ENCODE measurements around the gene IFNL2.

Gene IFNL2

GRCh38 chr19:39316627-39317321, 48.6 kb downstream of the IFNL2 start:
- POLR2A ChIA-PET = no interaction called here
- no peak for TF ChIP-seq CTCF (IDR thresholded peaks at IDR 0.05; ENCODE audit: control extremely low read depth, extremely low read depth, low read depth, missing control alignments)
- CTCF ChIA-PET = interaction anchor here (1.0 to 7.9 kb wide), 2 partner anchors 11 kb away, joined by 3 to 35 read pairs; no protein-coding TSS in a partner anchor
- DNase-seq (ENCODE audit: extremely low spot score) = no peak

GRCh38 chr19:39317476-39317875, 49.3 kb downstream of the IFNL2 start:
- no peak for TF ChIP-seq CTCF (IDR thresholded peaks at IDR 0.05; ENCODE audit: control extremely low read depth, extremely low read depth, low read depth, missing control alignments)
- ChIA-PET POLR2A (no interaction called here), CTCF (interaction anchor here (7.9 kb wide), 1 partner anchor 10 kb away, joined by 35 read pairs; no protein-coding TSS in a partner anchor)
- DNase-seq (ENCODE audit: extremely low spot score) = no peak

DNA sequence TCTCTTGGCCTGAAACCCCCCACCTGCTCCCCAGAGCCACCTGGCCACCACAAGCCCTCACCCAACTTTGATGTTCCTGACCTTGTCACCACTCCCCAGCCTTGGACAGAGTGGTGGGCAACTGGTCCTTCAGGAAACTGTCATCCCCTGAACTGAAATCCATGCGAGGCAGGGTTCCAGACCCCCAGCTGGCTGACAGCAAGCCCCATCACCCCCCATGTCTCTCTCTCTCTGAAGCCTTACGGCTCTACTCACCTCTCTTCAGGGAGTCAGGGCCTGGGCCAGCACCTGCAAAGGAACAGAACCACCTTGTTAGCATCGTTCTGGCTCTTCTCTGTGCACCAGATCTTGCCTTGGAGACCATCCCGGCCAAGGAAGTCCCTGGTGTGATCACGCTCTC, 49.9 kb downstream of the IFNL2 start:
- DNase-seq (ENCODE audit: extremely low spot score) = no peak
- POLR2A ChIA-PET = no interaction called here
- TF ChIP-seq CTCF (IDR thresholded peaks at IDR 0.05; ENCODE audit: control extremely low read depth, extremely low read depth, low read depth, missing control alignments) = no peak
- CTCF ChIA-PET = interaction anchor here (7.9 kb wide), 1 partner anchor 9 kb away, joined by 35 read pairs; no protein-coding TSS in a partner anchor

GRCh38 chr19:39318690-39319089, 50.5 kb downstream of the IFNL2 start:
- CTCF ChIA-PET = interaction anchor here (7.9 kb wide), 1 partner anchor 9 kb away, joined by 35 read pairs; no protein-coding TSS in a partner anchor
- TF ChIP-seq CTCF (IDR thresholded peaks at IDR 0.05; ENCODE audit: control extremely low read depth, extremely low read depth, low read depth, missing control alignments) = no peak
- POLR2A ChIA-PET = no interaction called here
- no peak for DNase-seq (ENCODE audit: extremely low spot score)

- ChIA-PET POLR2A (no interaction called here), CTCF (interaction anchor here (7.9 kb wide), 1 partner anchor 8 kb away, joined by 35 read pairs; no protein-coding TSS in a partner anchor)
- DNase-seq (ENCODE audit: extremely low spot score) = no peak
- no peak for TF ChIP-seq CTCF (IDR thresholded peaks at IDR 0.05; ENCODE audit: control extremely low read depth, extremely low read depth, low read depth, missing control alignments)
Measured at GRCh38 chr19:39319098-39319891, 51.1 kb downstream of the IFNL2 start.

Data from GM10248 (cell line).